HTR-8/SVneo (cell line): ENCODE measurements around the gene FMO5.

ENCODE experiments used
- DNase-seq: peaks from one replicate; pipeline ENCODE4 v3.0.0; 2011; ENCODE audit warnings: low spot score, mixed read lengths; ENCODE audit not compliant: insufficient read length
- FAIRE-seq: peaks from 2 replicates; lab custom pipeline; 2011; peaks lifted over from hg19 to GRCh38; lab: Jason Lieb, UNC

The FMO5 gene, protein sequence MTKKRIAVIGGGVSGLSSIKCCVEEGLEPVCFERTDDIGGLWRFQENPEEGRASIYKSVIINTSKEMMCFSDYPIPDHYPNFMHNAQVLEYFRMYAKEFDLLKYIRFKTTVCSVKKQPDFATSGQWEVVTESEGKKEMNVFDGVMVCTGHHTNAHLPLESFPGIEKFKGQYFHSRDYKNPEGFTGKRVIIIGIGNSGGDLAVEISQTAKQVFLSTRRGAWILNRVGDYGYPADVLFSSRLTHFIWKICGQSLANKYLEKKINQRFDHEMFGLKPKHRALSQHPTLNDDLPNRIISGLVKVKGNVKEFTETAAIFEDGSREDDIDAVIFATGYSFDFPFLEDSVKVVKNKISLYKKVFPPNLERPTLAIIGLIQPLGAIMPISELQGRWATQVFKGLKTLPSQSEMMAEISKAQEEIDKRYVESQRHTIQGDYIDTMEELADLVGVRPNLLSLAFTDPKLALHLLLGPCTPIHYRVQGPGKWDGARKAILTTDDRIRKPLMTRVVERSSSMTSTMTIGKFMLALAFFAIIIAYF

DNA sequence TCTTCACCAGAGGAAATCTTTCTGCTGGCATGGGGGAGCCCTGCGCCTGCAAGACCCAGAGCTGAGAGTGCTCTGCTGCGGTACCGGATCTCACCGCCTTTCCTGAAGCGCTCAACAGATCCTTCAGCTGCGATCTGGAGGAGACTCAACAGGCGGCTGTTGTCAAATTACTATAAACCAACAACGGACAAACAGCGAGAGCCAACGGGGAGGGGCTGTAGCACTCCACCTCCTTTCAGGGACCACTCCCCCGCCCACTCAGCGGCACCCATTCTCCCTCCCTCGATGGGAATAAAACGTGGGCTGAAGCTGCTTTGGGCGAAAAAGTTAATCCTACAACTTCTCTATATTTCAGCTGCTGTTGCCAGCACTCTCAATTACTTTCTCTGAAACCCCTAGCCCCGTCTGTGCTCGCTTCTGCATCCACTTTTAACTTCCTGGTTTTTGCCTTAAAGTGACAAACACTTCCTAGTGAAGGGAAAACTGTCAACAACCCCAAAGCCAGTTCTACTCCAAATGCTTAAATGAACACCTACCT, at the start of gene FMO5:
Gene FMO5 (minus strand): TSS at position 147 of the 538 bp plus-strand sequence. CDS start 310 bp downstream, outside the sequence.
- FAIRE-seq, result no peak
- peak; percentile 25 for DNase-seq

DNA sequence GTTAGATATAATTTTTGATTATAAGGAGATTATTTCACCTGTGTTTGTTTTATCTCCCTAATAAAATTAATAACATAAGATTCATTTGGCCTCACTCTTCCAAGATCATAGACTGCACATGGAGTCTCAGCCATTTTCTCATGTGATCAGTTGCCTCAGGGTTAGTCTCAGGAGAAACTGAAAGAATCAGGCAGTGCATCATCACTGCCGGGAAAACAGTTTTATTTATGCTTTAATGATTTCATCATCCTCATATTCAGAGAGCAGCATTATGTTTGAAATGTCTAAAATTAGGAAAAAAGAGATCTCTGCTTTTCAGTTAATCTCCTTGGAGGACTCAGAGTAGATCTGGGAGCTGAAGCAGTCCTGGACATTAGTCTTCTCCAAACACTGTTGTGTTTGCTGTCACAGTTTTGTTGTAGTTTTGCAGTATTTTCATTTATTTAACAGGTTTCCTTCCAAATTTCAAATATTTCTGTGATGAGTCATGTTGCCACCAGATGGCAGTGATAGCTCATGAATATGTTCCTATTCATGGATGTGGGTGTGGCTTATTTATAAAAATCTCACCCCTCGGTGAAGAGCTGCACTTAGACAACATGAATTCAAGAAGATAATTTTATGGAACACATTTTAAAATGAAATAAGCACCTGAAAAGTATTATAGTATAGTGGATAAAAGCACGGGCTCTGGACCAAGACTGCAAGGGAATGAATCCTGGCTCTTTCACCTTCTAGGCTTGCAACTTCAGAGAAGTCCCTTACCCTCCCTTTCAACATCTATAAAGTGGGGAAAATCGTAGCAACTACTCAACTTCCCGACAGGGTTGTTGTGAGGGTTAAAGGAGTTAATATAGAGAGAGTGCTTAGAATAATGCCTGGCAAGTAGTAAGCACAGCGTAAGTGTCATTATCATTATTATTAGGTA, 48.5 kb upstream of the FMO5 start:
- FAIRE-seq (no peak), DNase-seq (peak; percentile 54)

DNA sequence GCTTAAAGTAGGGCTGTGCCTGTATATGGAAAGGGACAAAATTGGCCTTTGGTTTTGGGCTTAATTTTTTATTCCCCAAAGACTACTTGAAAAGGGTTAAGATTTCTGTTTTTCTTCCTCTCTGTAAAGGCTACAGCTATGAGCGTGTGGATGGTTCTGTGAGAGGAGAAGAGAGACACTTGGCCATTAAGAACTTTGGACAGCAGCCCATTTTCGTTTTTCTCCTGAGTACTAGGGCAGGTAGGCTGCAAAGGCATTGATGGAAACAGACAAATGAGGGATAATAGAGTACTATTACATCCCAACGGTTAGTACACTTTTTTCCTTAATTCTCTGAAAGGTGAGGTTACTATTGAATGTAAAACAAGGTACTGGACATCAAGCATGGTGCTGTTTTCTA, 46.9 kb upstream of the FMO5 start:
- FAIRE-seq (no peak), DNase-seq (no peak)

DNA sequence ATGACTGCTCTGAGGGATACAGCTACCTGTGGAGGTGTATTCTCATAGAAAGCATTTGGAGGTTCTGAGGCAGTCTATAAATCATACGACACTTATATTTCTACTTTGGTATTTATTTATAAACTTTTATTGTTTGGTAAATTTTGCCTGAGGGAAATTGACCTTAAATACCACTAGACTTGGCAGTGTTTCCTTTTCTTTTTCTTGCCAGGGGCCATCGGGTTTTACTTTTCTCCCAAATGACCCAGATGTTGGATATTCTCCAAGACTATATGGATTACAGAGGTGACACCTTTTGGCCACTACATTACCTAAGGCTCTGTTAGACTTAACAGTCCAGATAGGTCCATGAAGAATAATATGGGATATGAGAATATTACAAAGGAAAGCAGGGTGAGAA, 45.6 kb upstream of the FMO5 start:
- FAIRE-seq, result no peak
- no peak for DNase-seq

DNA sequence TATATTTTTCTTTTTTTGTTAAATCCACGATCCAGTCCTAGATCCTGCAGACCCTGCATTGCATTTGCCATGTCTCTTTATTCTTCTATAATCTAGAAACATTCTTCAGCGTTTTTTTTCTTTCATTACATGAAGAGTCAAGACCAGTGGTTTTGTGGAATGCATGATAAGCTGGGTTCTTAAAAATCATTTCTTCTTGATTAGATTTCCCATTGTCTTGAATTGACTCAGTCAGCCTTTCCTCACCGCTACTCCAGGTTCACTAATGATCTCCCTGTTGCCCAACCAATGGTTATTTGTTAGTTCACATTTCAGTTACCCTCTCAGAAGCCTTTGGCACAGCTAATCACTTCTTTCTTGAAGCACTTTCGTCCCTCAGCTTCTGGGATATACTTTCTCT, 42.6 kb upstream of the FMO5 start:
- DNase-seq (no peak), FAIRE-seq (no peak)

DNA sequence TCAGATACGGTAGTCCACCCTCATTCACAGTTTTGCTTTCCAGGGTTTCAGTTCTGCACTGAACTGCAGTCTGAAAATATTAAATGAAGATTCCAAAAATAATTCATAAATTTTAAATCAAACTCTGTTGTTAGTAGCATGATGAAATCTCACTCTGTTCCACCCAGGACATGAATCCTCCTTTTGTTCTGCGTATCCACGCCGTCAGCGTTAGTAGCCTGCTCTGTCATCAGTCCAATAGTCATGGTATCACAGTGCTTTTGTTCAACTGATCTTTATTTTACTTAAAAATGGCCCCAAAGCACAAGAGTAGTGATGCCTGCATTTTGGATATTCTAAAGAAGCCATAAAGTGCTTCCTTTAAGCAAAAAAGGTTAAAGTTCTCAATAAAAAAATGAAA, 41.2 kb upstream of the FMO5 start:
- FAIRE-seq, result no peak
- DNase-seq, result no peak

DNA sequence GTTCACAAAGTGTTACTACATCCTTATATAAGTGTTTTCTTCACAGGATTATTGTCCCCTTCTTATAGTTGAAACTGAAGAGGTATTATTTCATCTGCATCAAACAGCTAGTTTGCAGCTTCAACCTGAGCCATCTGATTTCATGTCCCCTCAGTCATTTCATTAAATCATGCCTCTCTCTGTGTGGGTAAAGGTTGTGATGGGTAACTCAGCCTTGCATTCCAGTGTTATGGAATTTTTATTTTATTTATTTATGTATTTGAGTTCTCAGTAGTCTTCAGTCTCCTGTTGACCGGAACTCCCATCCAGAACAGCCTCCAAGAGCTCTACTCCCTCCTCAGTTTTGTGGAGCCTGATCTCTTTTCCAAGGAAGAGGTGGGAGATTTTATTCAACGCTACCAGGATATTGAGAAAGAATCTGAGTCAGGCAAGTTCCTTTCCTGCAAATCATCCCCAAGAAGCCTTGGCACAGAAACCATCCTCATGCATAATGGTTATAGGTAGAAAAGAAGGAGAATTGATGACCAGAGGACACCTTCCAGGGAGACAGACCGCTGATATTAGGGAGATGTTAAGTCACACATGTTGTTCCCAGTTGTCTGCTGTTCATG, 39.1 kb upstream of the FMO5 start:
- DNase-seq, result no peak
- no peak for FAIRE-seq

DNA sequence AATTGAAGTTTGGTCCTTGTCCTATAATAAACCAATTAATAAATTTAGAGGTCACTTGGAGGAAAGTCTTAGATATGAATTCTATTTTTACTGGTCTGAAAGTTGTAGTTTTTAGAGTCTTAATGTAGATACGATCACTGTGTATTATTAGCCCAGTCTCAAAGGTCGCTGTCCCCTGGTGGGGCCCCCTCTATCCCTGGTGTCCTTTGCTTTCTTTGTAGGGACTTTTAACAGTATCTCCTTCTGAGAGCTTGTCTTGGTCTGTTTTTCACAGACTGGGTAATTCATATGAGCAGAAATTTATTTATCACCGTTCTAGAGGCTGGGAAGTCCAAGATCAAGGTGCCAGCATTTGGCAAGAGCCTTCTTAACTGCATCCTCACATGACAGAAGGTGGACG, 35.8 kb upstream of the FMO5 start:
- no peak for DNase-seq
- no peak for FAIRE-seq

DNA sequence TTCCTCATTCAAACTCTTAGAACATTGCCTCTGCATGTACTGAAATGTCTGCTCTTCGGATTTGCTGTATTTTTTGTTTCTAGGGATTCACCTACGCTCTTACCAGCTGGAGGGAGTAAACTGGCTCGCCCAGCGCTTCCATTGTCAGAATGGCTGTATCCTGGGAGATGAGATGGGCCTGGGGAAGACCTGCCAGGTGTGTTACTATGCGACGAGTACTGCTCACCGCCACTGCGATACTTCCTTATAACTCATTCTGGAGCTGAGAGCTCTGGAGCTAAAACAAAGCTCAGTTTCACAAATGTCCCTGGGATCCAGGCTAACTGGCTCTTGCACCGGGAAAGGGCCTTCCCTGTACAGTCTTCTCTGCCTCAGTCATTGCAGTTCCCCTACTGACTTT, 27.4 kb upstream of the FMO5 start:
- DNase-seq, result no peak
- no peak for FAIRE-seq

DNA sequence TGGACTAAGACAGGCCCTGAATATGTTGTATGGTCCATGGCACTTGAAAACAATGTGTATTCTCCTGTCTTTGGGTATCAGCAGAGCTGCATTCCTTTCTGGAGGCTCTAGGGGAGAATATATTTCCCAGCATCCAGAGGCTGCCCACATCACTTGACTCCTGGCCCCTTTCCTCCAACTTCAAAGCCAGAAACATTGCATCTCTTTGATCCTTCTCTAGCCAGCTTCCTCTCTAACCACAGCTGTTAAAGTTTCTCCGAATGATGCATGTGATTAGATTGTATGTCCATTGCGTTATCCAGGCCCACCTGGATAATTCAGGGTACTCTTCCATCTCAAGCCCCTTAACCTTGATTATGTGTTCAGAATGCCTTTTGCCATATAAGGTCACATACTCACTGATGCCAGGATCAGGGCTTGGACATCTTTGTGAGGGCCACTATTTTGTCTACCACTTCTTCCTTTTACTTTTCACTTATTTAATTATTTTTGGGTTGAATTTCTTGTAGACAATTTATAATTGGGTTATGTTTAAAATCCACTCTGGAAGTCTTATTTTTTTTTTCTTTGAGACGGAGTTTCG, 22.6 kb upstream of the FMO5 start:
- FAIRE-seq, result no peak
- DNase-seq, result no peak

DNA sequence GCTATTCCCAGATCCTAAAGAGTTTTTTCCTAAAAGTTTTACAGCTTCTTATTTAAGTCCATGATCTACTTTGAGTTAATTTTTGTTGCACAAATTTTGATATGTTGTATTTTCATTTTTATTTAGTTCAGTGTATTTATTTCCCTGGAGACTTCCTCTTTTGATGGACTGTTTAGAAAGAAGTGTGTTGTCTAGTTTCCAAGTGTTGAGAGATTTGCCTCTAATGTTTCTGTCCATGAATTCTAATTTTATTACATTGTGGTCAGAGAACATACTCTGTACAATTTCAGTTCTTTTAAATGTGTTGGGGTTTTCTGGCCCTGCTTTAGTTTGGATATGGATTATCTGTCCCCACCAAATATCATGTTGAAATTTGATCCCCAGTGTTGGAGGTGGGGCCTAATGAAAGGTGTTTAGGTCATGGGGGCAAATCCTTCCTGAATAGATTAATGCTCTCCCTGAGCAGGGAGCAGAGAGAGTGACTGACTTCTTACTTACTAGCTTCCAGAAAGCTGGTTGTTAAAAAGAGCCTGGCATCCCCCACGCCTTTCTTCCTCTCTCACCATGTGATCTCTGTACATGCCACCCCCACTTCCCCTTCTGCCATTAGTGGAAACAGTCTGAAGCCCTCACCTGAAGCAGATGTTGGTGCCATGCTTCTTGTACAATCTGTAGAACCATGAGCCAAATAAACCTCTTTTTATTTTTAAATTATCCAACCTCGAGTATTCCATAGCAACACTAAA, 21.9 kb upstream of the FMO5 start:
- no peak for FAIRE-seq
- no peak for DNase-seq

DNA sequence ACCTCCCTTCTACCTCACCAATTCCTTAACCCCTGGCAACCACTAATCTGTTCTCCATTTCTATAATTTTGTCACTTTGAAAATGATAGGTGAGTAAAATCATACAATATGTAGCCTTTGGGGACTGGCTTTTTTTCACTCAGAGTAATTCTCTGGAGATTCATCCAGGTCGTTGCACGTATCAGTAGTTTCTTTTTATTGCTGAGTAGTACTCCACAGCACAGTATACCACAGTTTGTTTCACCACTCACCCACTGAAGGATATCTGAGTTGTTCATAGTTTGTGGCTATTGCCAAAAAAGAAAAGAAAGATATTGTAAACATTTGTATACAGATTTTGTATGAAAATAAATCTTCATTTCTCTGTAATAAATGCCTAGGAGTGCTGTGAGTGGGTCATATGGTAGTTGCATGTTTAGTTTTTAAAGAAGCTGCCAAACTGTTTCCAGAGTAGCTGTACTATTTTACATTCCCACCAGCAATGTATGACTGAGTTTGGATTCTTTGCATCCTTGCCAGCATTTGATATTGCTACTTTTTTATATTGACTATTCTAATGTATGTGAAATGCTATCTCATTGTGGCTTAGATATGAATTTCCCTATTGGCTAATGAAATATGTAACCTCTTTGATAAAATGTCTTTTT, 21.0 kb upstream of the FMO5 start:
- no peak for DNase-seq
- no peak for FAIRE-seq

DNA sequence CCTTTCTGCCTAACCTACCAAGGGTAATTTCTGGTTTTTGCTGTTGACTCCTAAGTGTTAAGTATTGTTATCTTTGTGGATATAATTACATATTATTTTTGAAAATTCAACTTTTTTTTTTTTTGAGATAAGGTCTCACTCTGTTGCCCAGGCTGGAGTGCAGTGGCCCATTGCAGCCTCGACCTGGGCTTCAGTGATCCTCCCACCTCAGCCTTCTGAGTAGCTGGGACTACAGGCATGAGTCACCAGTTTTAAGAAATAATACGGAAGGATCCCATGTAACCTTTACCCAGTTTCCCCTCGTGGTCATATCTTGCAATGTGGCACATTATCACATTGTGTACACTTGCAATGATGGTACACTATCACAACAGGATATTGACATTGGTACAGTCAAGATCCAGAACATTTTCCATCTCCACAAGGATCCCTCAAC, 20.5 kb upstream of the FMO5 start:
- FAIRE-seq, result no peak

DNA sequence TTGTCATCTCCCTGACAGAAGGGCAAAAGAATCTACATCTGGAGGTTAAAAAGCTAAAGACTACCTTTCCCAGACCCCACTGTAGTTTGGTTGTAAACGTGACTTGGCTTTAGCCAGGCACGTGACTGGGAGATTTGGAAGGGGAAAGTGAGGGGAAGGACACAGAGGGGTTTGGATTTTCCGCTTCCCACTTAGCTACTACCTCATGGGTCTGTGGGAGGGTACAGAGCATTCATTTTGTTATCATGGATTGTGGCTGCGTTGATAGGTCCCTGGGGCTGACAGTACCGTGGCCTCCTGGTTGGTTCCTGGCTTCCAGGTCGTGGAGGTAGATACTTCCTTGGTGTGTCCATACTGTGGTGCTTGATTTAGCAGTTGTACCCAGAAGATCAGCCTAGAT, 20.0 kb upstream of the FMO5 start:
- DNase-seq, result no peak
- FAIRE-seq, result no peak

More for the DNA sequence above, 20.5 kb upstream of the FMO5 start:
- no peak for DNase-seq

DNA sequence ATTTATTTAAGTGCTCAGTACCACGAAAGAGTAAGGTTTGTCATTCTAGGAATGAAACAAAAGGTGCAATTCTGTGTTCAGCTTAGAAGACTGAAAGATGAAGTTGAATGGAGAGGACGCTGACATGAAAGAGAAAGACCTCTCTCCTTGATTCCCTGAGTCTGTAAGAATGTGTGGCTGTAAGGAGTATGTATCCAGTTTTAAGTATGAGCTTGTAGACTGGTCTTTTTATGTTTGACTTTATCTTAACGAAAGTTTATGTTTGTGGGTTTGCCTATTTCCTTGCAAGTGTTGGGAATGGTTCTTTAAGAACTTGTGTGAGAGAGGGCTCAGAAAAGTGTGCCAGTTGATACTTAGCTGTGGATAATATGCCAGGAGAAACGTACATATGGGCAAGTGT, 18.7 kb upstream of the FMO5 start:
- no peak for FAIRE-seq
- DNase-seq, result no peak

DNA sequence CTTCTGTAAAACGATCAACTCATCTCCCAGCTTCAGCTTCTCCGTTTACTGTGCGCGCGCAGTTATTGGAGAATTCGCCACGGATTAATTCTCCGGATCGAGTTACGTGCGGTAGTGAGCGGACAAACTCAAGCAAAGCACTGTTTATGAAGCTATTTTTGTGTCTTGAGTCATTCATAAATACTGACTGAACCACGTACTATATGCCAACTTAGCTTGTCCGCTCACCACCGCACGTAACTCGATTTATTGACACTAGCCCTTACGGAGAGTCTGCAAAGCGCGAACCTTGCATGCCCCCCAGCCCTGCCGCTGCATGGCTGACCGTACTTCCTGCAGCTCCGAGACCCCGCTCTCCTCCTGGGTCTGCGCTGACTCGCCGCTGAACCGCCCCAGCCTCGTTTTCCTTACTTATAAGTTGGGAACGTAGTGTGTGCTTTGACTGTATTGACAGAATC, 18.1 kb upstream of the FMO5 start:
- DNase-seq, result peak; percentile 18

DNA sequence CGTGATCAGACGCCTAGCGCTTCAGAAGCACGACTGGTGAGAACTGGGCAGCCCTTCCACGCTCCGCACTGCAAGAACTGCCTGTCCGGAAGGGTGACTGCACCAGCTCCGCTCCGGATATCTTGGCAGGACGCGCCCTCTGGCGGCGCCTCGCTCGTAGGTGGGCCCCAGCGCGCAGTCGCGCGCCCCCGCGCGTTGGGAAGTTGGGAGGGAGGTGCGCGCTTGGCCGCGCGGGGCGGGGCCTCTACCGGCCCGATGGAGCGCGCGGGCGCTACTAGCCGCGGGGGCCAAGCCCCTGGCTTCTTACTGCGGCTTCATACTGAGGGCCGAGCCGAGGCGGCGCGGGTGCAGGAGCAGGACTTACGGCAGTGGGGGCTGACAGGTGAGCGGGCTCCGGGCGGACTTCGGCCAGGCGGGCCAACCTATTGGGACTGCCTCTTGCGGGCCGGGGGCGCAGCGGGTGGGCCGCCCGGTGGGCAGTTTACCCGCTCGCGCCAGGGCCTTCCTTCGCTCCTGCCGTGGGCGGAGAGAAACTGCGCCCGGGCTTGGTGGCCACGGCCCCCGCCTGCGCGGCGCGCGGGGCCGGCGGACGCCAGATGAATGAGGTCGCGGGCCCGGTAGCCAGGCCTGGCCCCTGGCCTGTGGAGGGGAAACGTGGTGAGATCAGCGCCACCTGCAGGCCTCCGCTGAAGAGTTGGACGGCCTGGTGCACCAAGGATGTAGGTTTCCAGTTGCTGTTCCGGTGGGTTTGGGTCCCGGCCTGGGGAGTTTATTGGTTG, 17.5 kb upstream of the FMO5 start, which contains the start of gene CHD1L:
Gene CHD1L (plus strand): TSS at position 236 of the 779 bp plus-strand sequence. CDS start 20 bp downstream, at position 256.
- no peak for FAIRE-seq
- peak; percentile 80 for DNase-seq

More for the DNA sequence above, 18.1 kb upstream of the FMO5 start:
- FAIRE-seq, result no peak
